ENCODE measurements around the gene NSMF. TPM values are rescaled to one million over a fixed set of nuclear protein-coding genes. Genes with fewer than 3 reads are reported as not detected.

NSMF gene
- total RNA-seq, 4 donors from 2014 or later = 219 to 297 (median 270) TPM

- 93 to 95% methylated on average over 22 to 27 of the region's 27 CpGs for WGBS, 2 donors
- TF ChIP-seq EP300 (IDR thresholded peaks at IDR 0.05) (no peak), CTCF (IDR thresholded peaks at IDR 0.05) (no peak), POLR2A (IDR thresholded peaks at IDR 0.05) (no peak)
- no peak overlapping the region for H3K4me3 ChIP-seq
- no peaks in the 10 kb centered on the region for H3K9me3 ChIP-seq
- no peaks in the 10 kb centered on the region for H3K27me3 ChIP-seq
- peaks cover 0 to 55% (median 0%) of the 10 kb centered on the region in 3 donors for H3K36me3 ChIP-seq
- peaks cover 0 to 7% (median 0%) of the 10 kb centered on the region in 4 donors for H3K4me1 ChIP-seq
- DNase-seq (ENCODE audit: low spot score in 2 of 2) = no peak
- no peak overlapping the region for H3K27ac ChIP-seq
Observed at GRCh38 chr9:137496601-137497375, 37.7 kb upstream of the NSMF start.

GRCh38 chr9:137494550-137495351, 35.6 kb upstream of the NSMF start:
- no peak overlapping the region for H3K27ac ChIP-seq
- H3K4me3 ChIP-seq = no peak overlapping the region
- H3K36me3 ChIP-seq = peaks cover 0 to 54% (median 0%) of the 10 kb centered on the region in 3 donors
- H3K27me3 ChIP-seq = no peaks in the 10 kb centered on the region
- H3K9me3 ChIP-seq = no peaks in the 10 kb centered on the region
- peaks cover 0 to 7% (median 0%) of the 10 kb centered on the region in 4 donors for H3K4me1 ChIP-seq
- DNase-seq (ENCODE audit: low spot score in 2 of 2) = no peak
- TF ChIP-seq EP300 (IDR thresholded peaks at IDR 0.05) (no peak), CTCF (IDR thresholded peaks at IDR 0.05) (no peak), POLR2A (IDR thresholded peaks at IDR 0.05) (no peak)
- 94 to 95% methylated on average over 46 of the region's 46 CpGs for WGBS, 2 donors

GRCh38 chr9:137494104-137494544, 35.0 kb upstream of the NSMF start:
- Histone ChIP-seq H3K4me1 (peaks cover 0 to 7% (median 0%) of the 10 kb centered on the region in 4 donors), H3K36me3 (peaks cover 0 to 48% (median 0%) of the 10 kb centered on the region in 3 donors), H3K27me3 (no peaks in the 10 kb centered on the region), H3K27ac (peak overlapping the region in 2 of 4 donors; percentile 50 to 62), H3K4me3 (no peak overlapping the region), H3K9me3 (no peaks in the 10 kb centered on the region)
- no peak for DNase-seq (ENCODE audit: low spot score in 2 of 2)
- TF ChIP-seq CTCF (IDR thresholded peaks at IDR 0.05) (no peak), POLR2A (IDR thresholded peaks at IDR 0.05) (no peak), EP300 (IDR thresholded peaks at IDR 0.05) (no peak)
- WGBS, 2 donors = 77 to 78% methylated on average over 13 of the region's 13 CpGs

- DNase-seq (ENCODE audit: low spot score in 2 of 2) = no peak
- no peaks in the 10 kb centered on the region for H3K9me3 ChIP-seq
- peaks cover 0 to 7% (median 0%) of the 10 kb centered on the region in 4 donors for H3K4me1 ChIP-seq
- H3K4me3 ChIP-seq = no peak overlapping the region
- peaks cover 0 to 45% (median 0%) of the 10 kb centered on the region in 3 donors for H3K36me3 ChIP-seq
- H3K27ac ChIP-seq = peak overlapping the region in 2 of 4 donors; percentile 50 to 62
- TF ChIP-seq CTCF (IDR thresholded peaks at IDR 0.05) (no peak), EP300 (IDR thresholded peaks at IDR 0.05) (no peak), POLR2A (IDR thresholded peaks at IDR 0.05) (no peak)
- no peaks in the 10 kb centered on the region for H3K27me3 ChIP-seq
- 87 to 99% methylated on average over 7 to 12 of the region's 16 CpGs for WGBS, 2 donors
Observed at GRCh38 chr9:137493364-137494103, 34.4 kb upstream of the NSMF start.
